ENCODE measurements around the gene PLA2G2E.
"Not testable (repeated sequence)": the region's sequence is repeated elsewhere in the genome, so short reads cannot be mapped to it uniquely, and the experiment has no call there.

The PLA2G2E gene, protein sequence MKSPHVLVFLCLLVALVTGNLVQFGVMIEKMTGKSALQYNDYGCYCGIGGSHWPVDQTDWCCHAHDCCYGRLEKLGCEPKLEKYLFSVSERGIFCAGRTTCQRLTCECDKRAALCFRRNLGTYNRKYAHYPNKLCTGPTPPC

DNA sequence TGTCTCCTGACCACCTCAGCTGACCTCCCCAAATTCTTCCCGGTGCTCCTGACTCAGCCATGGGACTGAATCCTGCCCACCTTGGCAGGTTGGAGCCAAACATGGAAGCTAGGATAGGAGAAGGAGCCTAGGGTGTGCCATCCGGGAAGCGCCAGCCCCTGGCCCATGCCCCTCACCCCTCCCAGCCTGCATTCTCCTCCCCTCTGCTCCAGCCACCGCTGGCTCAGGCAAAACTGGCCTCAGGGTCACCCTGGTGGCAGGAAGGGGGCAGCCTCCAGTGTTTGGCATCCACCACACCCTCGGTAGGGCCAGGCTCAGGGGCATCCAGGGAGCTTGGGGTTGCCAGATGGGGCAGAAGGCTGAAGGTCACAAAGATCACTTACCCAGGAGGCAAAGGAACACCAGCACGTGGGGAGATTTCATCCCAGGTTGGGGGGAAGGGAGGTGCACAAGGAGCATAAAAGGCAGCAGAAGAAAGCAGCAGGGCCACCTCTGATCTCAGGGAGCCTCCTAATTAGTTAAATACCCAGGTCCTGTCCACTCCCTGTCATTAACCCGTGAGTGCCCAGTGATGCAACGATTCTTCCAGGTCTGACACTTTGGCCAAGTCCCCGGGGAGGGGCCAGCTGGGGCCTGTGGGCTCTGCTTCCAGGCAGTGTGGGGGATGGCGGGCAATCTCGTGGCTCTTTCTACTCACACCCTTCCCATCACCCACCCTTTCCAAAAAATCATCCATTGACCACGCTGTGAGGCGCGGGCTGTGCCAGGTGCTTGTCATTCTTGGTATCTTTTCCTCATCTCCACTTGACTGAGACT lies at the start of gene PLA2G2E:
Gene PLA2G2E, minus strand, starts transcription at position 481 of the 816 bp plus-strand sequence. Its CDS starts 58 bp downstream, at position 423.
- no peak for DNase-seq

DNA sequence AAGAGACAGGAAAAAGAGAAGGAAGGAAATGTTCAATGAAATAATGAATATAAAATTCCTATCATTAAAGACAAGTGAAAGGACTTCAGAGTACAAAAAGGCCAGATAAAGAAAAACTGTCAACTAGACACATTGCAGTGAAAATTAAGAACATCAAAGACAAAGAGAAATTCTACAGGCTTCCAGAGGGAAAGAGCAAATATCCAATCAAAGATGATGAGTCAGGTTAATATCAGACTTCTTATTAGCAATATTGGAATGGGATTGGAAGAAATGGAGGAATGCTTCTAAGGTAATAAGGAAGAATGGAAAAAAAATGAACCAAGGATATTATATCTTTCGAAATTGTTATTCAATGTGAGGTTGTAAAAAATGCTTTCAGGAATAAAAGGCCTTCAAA lies 48.2 kb upstream of the PLA2G2E start:
- no peak for DNase-seq

DNA sequence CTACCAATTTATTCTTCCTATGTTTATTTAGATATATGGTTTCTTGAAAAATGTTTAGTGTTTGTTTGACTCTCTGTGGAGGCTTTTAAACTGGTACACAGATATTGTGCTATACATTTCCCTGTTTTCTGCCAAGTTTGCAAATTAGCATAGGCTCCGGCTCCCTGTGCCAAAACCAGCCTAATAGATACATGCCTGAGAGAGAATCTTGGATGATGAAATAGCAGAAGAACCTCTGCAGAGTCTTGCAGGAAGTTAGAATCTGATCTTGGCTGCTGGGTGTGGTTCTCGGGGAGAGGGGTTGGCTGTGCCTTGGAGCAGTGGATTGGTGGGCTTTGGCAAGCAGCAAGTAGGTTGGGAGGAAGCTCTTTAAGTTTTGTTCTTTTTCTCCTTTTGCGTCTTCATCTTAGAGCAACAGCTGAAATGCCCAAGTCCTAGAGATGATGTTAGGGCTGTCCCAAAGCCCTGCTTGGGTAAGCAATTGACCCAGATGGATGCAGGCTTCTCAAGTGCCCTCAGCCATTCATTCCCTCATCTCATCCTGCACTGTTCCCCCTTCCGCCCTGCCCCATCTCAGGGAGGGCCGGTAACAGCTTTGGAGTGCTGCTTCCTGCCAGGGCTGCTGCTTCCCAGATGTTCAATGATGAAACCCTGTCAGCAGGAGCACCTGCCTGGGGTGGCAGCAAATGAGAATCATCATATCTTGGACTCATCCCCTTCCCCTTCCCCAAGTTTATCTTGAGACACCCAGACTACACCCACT lies 46.7 kb upstream of the PLA2G2E start:
- DNase-seq = no peak

DNA sequence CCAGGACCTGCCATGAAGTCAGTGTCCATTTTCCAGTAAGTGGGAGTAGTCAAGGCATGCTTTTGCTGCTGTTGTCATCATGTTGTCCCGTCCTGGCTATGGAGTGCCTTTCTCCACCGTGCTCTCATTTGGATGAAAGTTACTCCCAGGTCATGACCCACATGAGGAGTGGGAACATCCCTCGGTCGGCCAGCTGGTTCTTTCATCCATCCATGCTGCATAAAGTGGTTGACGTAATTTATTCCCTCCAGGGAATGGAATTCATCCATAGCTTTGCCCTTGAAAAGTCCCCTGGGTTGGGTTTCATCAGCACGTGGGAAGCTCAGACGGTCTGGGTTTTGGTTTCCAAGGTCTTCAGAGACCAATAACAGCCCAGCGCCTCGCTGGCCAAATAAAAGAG lies 44.4 kb upstream of the PLA2G2E start:
- DNase-seq = no peak

DNA sequence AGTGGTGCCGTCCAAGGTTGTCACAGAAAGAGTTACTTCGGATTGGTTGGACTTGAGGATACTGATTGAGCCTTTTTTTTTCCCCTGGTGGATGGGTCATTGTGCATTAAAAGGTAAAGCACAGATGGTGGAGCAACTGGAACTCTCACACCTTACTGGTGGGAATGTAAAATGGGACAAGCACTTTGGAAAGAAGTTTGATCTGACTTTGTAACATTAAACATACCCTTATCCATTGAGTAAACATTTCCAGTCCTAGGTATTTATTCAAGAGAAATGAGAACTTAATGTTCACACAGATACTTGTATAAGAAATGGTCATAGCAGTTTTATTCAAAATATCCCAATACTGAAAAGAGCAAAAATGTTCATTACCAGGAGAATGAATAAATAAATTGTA lies 41.1 kb upstream of the PLA2G2E start:
- DNase-seq = no peak

DNA sequence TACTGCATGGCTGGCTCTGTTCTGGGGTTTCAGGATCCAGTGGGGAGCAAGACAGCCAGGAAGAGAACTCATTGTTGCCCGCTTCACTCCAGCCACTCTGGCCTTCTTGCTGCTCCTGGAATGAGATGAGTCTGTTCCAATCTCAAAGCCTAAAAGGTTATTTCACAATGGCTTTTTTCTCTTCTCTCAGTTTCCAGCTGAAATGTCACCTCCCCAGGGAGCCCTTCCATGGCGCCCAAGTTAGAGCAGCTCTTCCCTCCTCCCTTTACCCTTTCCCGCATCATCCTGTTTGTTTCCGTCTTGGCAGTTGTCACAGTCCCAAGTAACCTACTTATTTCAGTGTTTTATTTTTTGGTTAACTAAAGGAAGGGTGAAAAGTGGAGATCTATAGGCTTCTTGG lies 40.2 kb upstream of the PLA2G2E start:
- no peak for DNase-seq

DNA sequence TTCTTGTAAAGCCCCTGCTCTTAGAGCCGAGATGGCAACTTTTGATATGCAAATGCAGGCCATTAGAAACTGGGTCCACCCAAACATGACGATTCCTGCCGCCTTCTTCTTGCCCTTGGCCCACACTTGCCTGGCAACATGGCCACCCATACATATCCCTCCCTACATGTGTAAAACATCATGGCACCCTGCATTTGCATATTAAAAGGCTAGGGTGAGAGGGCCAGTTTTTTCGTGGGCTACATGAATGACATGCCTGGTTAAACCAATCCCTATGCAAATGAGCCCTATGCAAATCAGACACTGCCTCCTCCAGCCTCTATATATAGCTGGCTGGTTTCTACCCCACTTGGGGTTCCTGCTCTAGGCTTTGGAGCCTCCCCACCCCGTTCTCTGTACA lies 37.2 kb upstream of the PLA2G2E start:
- DNase-seq = no peak

DNA sequence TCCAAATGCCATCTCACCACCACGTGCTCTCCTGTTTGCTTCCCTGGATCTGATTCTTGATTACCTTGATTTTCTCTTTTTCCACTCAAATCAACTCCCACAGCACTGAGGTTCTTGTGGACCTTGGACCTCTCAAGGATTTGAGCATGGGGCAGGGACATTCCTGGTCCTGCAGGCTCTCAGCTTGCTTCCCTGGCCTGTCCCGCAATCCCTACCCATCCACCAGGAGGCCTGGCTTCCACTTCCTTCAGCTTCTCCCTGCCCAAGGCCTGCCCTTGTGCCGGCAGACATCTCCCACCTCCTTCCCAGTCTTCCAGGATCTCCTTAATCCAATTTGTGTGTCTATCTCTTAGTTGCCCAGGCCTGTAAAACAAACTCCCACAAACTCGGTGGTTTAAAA lies 34.4 kb upstream of the PLA2G2E start:
- no peak for DNase-seq

DNA sequence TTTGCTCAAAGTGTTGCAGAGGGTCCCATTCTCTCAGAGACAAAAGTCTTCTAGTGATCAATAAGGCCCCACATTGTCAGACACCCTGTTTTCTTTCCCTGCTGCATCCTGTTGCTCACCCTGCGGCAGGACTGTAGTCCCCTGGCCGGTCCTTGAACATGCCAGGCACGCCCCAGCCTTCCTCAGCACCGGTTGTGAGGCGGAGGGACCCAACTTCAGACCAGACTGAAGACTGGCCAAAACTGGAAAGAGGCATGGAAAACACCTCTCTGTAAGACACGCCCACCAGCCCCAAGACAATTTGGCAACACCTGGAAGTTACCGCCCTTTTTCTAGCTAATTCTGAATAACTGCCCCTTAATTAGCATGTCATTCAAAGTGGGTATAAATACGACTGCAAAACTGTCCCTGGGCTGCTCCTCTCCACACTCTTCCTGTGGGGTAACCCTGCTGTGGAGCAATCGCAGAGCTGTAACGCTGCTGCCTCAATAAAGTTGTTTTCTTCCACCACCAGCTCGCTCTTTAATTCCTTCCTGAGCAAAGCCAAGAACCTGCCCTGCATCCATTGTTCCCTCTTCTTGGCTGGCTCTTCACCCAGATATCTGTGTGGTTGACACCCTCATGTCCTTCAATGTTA lies 32.2 kb upstream of the PLA2G2E start:
- DNase-seq = no peak

DNA sequence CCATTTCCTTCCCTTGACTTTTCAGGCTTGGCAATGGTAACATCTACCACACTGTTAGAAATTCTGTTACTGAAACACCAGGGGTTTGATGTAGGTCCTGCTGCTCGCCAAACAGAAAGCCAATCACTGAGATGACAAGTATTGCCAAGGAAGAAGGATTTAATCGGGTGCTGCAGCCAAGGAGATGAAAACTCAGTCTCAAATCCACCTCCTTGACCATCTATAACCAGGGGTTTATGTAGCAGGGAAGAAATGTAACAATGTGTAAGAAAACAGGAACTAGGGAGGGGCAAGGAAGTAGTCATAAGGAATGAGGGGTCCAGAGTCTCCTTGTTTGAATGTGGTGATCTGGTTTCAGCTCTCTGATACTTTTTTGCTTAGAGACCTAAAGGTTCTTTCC lies 30.6 kb upstream of the PLA2G2E start:
- DNase-seq = no peak

DNA sequence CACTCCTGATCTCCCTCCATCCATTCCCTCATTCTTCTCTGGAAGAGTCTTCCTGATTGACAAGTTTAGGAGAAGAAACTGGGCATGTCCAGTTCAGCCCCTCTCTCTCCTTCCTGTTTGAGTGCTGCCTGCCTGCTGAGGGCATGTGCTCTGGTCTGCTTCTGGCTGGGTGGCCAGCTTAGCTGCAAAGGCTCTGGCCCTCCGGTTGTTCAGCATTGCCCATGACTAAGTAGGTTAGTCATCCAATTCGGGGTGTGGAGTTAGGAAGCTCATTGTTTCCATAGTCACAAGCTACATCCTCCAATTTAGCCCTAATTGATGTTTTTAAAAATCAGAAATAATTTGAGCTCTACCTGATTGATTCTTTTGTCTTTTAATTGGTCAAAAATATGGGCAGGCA lies 25.6 kb upstream of the PLA2G2E start:
- no peak for DNase-seq

DNA sequence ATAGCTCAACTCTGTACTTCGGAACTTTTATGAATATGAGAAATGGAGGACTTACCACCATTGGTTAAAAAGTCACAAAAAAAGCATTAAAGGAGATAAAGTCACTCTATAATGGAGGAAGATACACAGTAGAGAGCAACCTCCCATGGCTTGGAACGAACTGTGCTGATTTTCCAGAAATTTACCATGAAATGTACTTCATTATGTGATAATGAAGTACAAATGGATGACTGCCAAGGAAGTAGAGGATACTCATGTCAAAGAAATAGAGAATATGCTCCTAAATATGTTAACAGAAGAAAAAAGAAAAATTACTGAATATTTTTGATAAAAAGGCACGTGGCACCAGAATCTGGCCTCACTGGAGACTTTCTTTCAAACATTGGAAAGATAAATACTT lies 23.6 kb upstream of the PLA2G2E start:
- no peak for DNase-seq

DNA sequence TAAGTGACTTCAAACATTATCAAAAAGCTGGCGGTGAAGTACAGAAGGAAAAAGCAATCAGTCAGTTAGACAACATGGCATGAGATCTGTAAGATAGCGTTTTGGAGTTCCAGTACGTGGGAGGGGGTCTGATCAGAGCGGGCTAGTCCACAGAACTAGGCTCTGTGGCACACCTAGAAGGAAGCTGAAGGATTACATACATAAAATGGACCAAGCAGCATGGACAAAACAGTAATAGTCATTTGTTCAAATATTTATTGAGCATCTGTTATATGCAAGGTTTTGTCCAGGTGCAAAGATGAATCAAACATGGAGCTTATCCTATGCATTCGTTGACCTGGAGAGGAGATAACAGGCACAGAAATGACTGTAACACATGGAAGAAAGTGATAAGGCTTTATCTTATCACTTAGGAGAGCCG lies 22.9 kb upstream of the PLA2G2E start:
- no peak for DNase-seq

DNA sequence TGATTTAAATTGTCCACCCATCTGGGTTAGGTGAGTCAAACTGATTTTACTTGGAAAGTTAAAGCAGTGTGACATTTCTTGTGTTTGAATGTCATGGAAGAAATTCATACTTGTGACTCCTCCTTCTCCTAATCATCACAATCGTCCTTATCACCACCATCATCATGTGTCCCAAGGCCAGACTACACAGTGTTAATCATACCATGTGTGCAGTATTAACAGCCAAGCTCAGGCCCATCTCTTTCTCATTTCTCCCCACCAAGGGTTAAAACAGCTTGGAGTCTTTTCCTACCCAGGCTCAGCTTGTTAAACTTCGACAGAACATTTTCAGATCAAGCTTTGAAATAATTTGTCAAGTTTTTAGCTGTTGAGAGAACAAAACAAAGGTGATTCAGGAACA lies 22.5 kb upstream of the PLA2G2E start:
- DNase-seq = no peak

DNA sequence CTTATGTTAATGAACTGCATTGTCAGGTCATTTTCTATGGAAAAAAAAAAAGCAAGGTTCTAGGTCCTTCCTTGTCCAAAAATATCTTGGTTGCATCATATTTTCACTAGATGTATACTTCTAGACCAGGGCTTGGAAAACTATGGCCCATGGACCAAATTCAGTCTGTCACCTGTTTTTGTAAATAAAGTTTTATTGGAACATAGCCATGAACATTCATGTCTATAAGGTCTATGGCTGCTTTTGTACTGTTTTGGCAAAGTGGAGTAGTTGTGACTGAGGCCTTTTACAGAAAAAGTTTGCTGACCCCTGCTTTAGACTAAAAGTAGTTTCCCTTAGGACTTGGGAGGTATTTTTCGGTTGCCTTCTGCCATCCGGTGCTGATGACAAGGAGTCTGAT lies 19.2 kb upstream of the PLA2G2E start:
- DNase-seq = no peak

DNA sequence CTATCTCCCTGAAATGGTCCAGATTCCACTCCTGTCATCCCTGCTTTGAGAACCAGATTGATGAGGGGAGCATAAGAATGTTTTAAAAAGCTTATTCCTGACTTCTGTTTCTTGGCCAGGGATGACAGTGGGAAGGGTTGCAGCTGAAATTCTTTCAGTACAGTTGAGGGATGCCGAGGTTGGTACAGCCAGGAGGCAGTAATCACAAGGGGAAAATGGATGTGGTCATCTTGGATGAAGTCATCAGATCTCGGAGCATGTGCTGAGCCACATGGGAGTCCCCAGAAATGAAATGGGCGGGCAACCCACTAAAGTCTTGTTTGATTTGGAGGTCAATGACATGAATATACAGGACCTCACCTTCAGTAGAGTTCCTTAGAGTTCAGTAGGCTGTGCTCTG lies 18.7 kb upstream of the PLA2G2E start:
- DNase-seq = no peak

DNA sequence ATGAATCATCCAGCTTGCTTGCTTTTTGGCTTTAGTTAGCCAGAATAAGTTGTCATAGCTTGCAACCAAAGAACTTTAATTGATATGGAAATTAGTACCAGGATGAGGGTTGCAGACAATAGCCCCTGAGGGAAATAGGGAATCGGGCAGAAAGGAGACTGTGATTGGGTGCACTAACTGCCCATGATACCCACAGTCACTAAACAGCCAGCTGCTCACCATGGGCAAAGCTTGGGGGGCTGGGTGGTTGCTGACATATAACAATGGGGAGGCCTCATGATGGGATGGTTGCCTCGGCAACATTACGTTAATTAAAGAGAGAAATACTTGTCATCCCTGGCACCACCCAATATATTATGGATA lies 17.8 kb upstream of the PLA2G2E start:
- no peak for DNase-seq

DNA sequence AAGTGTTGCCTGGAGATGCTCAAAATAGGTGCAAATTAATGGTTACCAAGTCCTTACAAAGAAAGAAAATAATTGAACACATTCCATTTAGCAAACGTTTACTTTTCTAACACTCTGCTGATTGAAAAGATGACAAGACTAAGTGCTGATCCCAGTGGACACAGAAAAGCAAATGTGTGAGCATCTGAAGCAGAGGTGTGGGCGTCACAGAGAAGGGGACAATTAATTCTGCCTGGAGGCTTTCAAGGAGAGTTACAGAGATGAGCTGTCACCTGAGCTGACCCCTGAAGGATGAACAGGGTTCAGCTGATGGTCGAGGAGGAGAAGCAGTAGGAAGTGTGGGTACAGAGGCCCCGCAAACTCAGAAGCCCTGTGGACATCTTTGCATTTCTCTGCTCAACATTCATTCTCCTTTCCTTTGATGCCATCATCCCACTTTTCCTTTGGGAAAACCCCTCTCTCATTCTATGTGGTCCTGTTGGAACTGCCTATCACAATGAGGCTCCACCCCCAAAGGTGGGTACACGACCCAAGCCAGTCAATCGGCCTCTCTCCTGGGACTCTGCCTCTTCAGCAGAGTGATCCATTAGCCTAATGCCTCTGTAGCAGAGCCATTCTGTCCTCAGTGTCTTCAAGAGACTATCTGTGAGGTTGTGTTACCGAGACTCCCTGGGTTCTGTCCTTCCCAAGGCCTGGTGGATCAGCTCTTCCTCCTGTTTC lies 17.2 kb upstream of the PLA2G2E start:
- no peak for DNase-seq

DNA sequence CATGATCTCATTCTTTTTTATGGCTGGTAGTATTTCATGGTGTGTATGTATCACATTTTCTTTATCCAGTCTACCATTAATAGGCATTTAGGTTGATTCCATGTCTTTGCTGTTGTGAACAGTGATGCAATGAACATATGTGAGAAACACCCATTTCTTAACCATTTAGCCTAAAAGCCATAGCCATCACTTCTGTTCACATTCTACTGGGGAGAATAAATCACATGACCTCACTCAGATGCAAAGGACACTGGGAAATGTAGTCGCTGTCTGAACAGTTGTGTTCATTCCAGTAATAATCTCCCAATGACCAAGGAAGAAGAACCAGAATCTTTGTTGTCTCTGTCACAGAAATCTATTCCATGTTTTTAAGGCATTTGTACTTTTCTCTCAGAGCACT lies 15.1 kb upstream of the PLA2G2E start:
- DNase-seq = no peak

DNA sequence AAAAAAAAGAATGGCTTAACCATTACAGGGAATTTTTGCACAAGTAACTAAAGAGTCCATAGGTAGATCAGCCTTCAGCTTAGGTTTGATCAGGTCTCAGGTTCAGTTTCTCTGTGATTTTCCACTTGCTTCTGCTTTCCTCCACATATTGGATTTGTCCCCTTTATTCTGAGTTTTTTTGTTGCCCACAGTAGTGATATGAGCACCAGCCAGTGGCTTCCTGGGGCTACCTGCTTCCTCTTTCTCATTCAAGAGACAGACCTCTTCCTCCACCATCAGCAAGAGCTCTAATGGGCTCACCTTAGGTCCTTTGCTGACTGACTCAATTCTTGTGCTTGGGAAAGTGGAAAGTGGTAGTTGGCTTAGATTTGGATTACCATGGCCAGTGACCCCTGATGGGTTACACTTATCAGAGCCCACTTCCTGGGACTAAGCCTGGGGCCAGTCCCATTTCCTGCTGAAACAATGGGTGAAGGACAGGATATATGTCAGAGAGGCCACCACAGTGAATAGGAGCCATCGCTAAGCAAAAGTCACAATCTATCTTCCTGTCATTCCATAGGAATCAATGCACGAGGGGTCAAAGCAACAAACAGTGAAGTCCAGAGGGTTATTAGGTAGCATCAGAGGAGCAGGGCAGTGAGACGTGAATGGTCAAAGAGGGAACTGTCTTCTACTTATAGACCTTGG lies 12.8 kb upstream of the PLA2G2E start:
- no peak for DNase-seq

DNA sequence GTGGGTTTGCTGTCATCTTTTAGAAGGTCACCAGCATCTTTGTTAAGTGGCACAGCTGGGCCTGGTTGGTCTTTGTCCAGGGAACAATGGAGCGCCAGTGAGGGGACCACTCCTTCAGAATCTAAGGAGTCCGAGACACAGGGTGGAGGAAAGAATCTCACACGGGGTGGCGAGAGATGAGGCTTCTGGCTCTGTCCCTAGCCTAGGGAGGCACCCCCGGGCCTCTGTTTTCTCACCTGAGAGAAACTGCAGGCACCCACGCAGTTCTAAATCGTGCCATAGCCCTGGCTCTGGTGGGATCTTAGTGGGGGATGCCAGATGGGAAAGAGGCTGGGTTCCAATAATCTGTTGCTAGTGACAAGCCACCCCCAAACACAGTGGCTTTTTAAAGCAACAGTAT lies 10.9 kb upstream of the PLA2G2E start:
- no peak for DNase-seq

DNA sequence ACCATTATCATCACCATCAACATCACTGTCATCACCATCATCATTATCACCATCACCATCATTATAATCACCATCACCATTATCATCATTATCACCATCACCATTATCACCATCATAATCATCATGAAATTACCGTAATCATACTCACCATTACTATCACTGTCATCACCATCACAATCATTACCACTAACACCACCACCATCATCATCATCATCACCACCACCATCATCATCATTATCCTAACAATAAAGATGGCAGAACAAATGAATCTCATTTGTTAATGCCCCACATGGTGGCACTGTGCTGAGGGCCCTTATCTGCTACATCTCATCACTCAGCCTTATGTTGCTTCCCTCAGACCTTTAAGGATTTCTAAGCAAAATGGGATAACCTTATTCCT lies 9.4 kb upstream of the PLA2G2E start:
- no peak for DNase-seq

DNA sequence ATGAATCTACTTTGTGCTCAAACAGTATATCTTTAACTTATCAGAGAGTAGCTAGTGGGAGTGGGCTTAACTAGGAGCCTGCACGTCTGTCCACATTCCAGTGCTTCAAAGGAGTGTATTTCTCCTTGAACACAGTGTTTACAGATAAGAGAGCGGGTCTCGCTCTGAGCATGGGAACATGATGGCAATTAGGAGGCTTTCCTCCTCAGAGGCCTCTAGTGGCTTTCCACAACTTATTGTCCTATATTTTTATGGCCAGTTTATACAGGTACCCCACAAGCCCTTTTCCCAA lies 3.7 kb upstream of the PLA2G2E start:
- not testable (repeated sequence) for DNase-seq

Data from NCI-H187 (cell line).